GM12878 (cell line): ENCODE measurements around the gene SLAMF1. TPM values are rescaled to one million over a fixed set of nuclear protein-coding genes. Genes with fewer than 3 reads are reported as not detected.

Source experiments
- ATAC-seq: fragments of 200-7000 bp; cut with Tn5 transposase; 3 replicates; pipeline ENCODE4 v1.9.1; 2020; ENCODE audit warnings: mild to moderate bottlenecking, moderate library complexity
- BruUV-seq: library from RNA; stranded (reverse); fragments of 400-500 nt; replicated peaks from 2 replicates; lab custom pipeline; 2021; lab: Mats Ljungman, UMichigan
- CTCF ChIA-PET: fragments of 300-600 bp; sonication (Branson Sonifier 250); formaldehyde crosslinking; extraction: SDS; loops from one replicate; lab custom pipeline; 2021; ENCODE audit warnings: inconsistent platforms; lab: Yijun Ruan, JAX
- POLR2A ChIA-PET: fragments of 350-600 bp; formaldehyde crosslinking; extraction: SDS; loops from one replicate; lab custom pipeline; 2021; ENCODE audit warnings: inconsistent platforms; lab: Charles Lee
- RAD21 ChIA-PET: fragments of 300-600 bp; sonication (Branson Sonifier 250); formaldehyde crosslinking; loops from one replicate; lab custom pipeline; 2023; ENCODE audit warnings: antibody characterized with exemption; ENCODE audit not compliant: unreplicated experiment; lab: Charles Lee
- SMC1A ChIA-PET: fragments of 300-600 bp; sonication (Branson Sonifier 250); formaldehyde crosslinking; loops from one replicate; lab custom pipeline; 2023; ENCODE audit not compliant: unreplicated experiment, uncharacterized antibody; lab: Charles Lee
- DNase-seq: peaks from one replicate; pipeline ENCODE4 v3.0.0-alpha.2; 2011; ENCODE audit warnings: low read depth, low spot score
- FAIRE-seq: peaks from 3 replicates; lab custom pipeline; 2011; peaks lifted over from hg19 to GRCh38; lab: Jason Lieb, UNC
- H2AFZ ChIP-seq: 2 replicates; pipeline ENCODE4 v1.6.0; 2011; ENCODE audit warnings: low read depth, low read length, control low read depth; ENCODE audit not compliant: control insufficient read depth
- H3K27ac ChIP-seq: 2 replicates; pipeline ENCODE4 v1.5.1; 2011; ENCODE audit warnings: control low read depth; ENCODE audit not compliant: control insufficient read depth, insufficient read depth
- H3K27me3 ChIP-seq, 2 experiments: replicated peaks in 1 of 2; 2 replicates each; pipeline versions ENCODE4 v1.6.0 to v1.6.1; 2011; ENCODE audit warnings: low read length in 1 of 2; ENCODE audit not compliant: control insufficient read depth in 2 of 2, insufficient read depth in 2 of 2
- H3K36me3 ChIP-seq, 2 experiments: 2 replicates each; pipeline ENCODE4 v1.5.1; 2011; ENCODE audit warnings: low read length in 1 of 2; ENCODE audit not compliant: control insufficient read depth in 2 of 2, insufficient read depth in 2 of 2
- H3K4me1 ChIP-seq: 2 replicates; pipeline ENCODE4 v1.6.1; 2011; ENCODE audit warnings: mild to moderate bottlenecking, low read length, moderate library complexity, mixed read lengths; ENCODE audit not compliant: control insufficient read depth, insufficient read depth
- H3K4me2 ChIP-seq: 2 replicates; pipeline ENCODE4 v1.6.0; 2011; ENCODE audit warnings: control low read depth; ENCODE audit not compliant: control insufficient read depth, insufficient read depth
- H3K4me3 ChIP-seq: fragments of 200-600 bp; sonication (generic); 2 replicates; pipeline ENCODE4 v1.5.1; 2016
- H3K79me2 ChIP-seq: 2 replicates; pipeline ENCODE4 v1.6.0; 2011; ENCODE audit warnings: low read length; ENCODE audit not compliant: control insufficient read depth, insufficient read depth
- H3K9ac ChIP-seq: 2 replicates; pipeline ENCODE4 v1.8.0; 2011; ENCODE audit warnings: low read length, control low read depth, mixed read lengths; ENCODE audit not compliant: control insufficient read depth, insufficient read depth
- H3K9me3 ChIP-seq: replicated peaks from 3 replicates; pipeline ENCODE4 v1.5.1; 2011; ENCODE audit warnings: mild to moderate bottlenecking, low read length; ENCODE audit not compliant: control insufficient read depth, insufficient read depth
- H4K20me1 ChIP-seq: 2 replicates; pipeline ENCODE4 v1.6.0; 2011; ENCODE audit not compliant: control insufficient read depth, insufficient read depth
- ATF2 ChIP-seq: IDR thresholded peaks from 2 replicates; pipeline ENCODE4 v1.6.1; 2012; ENCODE audit warnings: low read length, inconsistent platforms
- ATF3 ChIP-seq: IDR thresholded peaks from 2 replicates; pipeline ENCODE4 v1.6.1; 2011; ENCODE audit warnings: low read depth, mild to moderate bottlenecking, low read length, moderate library complexity, borderline replicate concordance; ENCODE audit errors: extremely low read depth
- BACH1 ChIP-seq: fragments of 450-650 bp; IDR thresholded peaks from 2 replicates; pipeline ENCODE4 v1.6.1; 2017; ENCODE audit warnings: mild to moderate bottlenecking, borderline replicate concordance
- BRCA1 ChIP-seq: IDR thresholded peaks from 2 replicates; pipeline ENCODE4 v1.6.1; 2011; ENCODE audit warnings: low read depth, low read length, improper control_type of control experiment
- CREB1 ChIP-seq: IDR thresholded peaks from 2 replicates; pipeline ENCODE4 v1.6.1; 2012; ENCODE audit warnings: low read depth, mild to moderate bottlenecking, inconsistent platforms
- HDAC6 ChIP-seq: fragments of 200-600 bp; sonication (generic); IDR thresholded peaks from one replicate; pipeline ENCODE4 v1.8.0; 2017; ENCODE audit warnings: antibody characterized with exemption; ENCODE audit not compliant: unreplicated experiment
- JUND ChIP-seq: IDR thresholded peaks from 2 replicates; pipeline ENCODE4 v1.6.1; 2012; ENCODE audit warnings: low read depth, mild to moderate bottlenecking, low read length, improper control_type of control experiment, moderate library complexity
- NR2F1 ChIP-seq: fragments of 450-650 bp; conservative IDR thresholded peaks from 2 replicates; pipeline ENCODE4 v1.6.1; 2017; ENCODE audit warnings: mild to moderate bottlenecking
- PML ChIP-seq: IDR thresholded peaks from 2 replicates; pipeline ENCODE4 v1.6.1; 2012; ENCODE audit warnings: low read length, inconsistent platforms
- POLR2AphosphoS2 ChIP-seq: IDR thresholded peaks from 2 replicates; pipeline ENCODE4 v1.6.1; 2011; ENCODE audit warnings: low read depth, mild to moderate bottlenecking, low read length, improper control_type of control experiment, moderate library complexity
- POLR2AphosphoS5 ChIP-seq: IDR thresholded peaks from 2 replicates; pipeline ENCODE4 v1.6.1; 2011; ENCODE audit warnings: mild to moderate bottlenecking, low read length, inconsistent platforms
- RFX5 ChIP-seq: IDR thresholded peaks from 2 replicates; pipeline ENCODE4 v1.6.1; 2011; ENCODE audit warnings: low read depth, low read length, improper control_type of control experiment
- RUNX3 ChIP-seq: IDR thresholded peaks from 2 replicates; pipeline ENCODE4 v1.6.1; 2012; ENCODE audit warnings: low read length, inconsistent platforms
- STAT3 ChIP-seq: IDR thresholded peaks from 2 replicates; pipeline ENCODE4 v1.6.1; 2011; ENCODE audit warnings: low read depth, low read length, improper control_type of control experiment
- TCF3 ChIP-seq: IDR thresholded peaks from 2 replicates; pipeline ENCODE4 v1.6.1; 2012; ENCODE audit warnings: low read depth, mild to moderate bottlenecking, low read length, borderline replicate concordance; ENCODE audit not compliant: insufficient read depth
- ZBTB4 ChIP-seq: fragments of 450-650 bp; formaldehyde crosslinking; IDR thresholded peaks from 2 replicates; pipeline ENCODE4 v1.4.0; 2022; ENCODE audit warnings: mild to moderate bottlenecking, moderate library complexity
- WGBS: methylation state at CpG from one replicate; pipeline ENCODE4 v1.1.6; 2016; ENCODE audit warnings: low lambda C conversion rate; ENCODE audit not compliant: insufficient replicate concordance, insufficient coverage; ENCODE audit errors: missing lambda C conversion rate; 5-methylcytosine and 5-hydroxymethylcytosine counted together
- in situ Hi-C: fragments of 300-500 bp; cut with MboI; formaldehyde crosslinking; loops from 9 replicates; pipeline ENCODE4 v1.14.3; 2018; ENCODE audit warnings: mixed read lengths
- intact Hi-C: fragments of 100-400 bp; cut with micrococcal nuclease; formaldehyde crosslinking; loops from one replicate; pipeline ENCODE4 v1.14.2; 2022; ENCODE audit not compliant: unreplicated experiment
- polyA plus RNA-seq, 11 experiments: library from polyadenylated mRNA; depleted of rRNA in 4 of 11; unstranded in 6 of 11; stranded (reverse) in 5 of 11; fragments of >200 nt; fragmentation: Nextera tagmentation in 4 of 11; fragmentation: Illumina TruSeq in 1 of 11; extraction: Ambion mirVana in 4 of 11; extraction: Trizol in 1 of 11; gene quantifications; 1 replicate in 1 of 11; 2 replicates in 10 of 11; pipeline versions ENCODE4 v1.2.1 to v1.2.3, GENCODE V29; 2011 to 2016; ENCODE audit warnings: inconsistent platforms in 2 of 11, missing spikeins in 2 of 11, low read depth in 1 of 11
- total RNA-seq, 4 experiments: library from RNA; depleted of rRNA in 3 of 4; stranded (reverse); fragments of >200 nt in 3 of 4; fragmentation: Illumina TruSeq in 1 of 4; extraction: Trizol in 1 of 4; gene quantifications; 2 replicates each; pipeline versions ENCODE4 v1.2.1 to v1.2.3, GENCODE V29; 2013 to 2021

Gene SLAMF1
- total and polyA plus RNA-seq, 10 of the 15 experiments (the other 5 are each of a cell fraction or from before 2014, with no cell fraction given) = 87.3 to 260 (median 131) TPM

GRCh38 chr1:160641323-160642280 lies 5.2 kb downstream of the SLAMF1 start (continued):
- TF ChIP-seq BRCA1 (no peak), RFX5 (no peak), ATF3 (no peak), TCF3 (no peak), STAT3 (0 out of 2 replicates have a peak, but pooled peaks have one; percentile 22), HDAC6 (no peak)

- H3K9me3 ChIP-seq = no peaks in the 10 kb centered on the region
- H3K9ac ChIP-seq = peak overlapping the region; percentile 99
- H3K4me2 ChIP-seq = peak overlapping the region; percentile 96
- intact Hi-C loops (no loop called here), in situ Hi-C loops (no loop called here)
- H3K36me3 ChIP-seq = peaks cover 11 to 42% of the 10 kb centered on the region in 2 experiments
- ChIA-PET POLR2A (interaction anchor here (0.7 to 2.2 kb wide), 13 partner anchors 10 to 92 kb away, joined by 3 to 13 read pairs (median 4); partner anchors contain the start of gene CD48), SMC1A (interaction anchor here (0.6 to 2.5 kb wide), 19 partner anchors 8 to 210 kb away, joined by 3 to 51 read pairs (median 4); no protein-coding TSS in a partner anchor), CTCF (interaction anchor here (0.7 to 2.2 kb wide), 11 partner anchors 8 to 236 kb away, joined by 3 to 8 read pairs (median 5); no protein-coding TSS in a partner anchor), RAD21 (interaction anchor here (1.0 to 2.5 kb wide), 14 partner anchors 8 to 428 kb away, joined by 3 to 39 read pairs (median 8); partner anchors contain the start of gene CD48)
- peak overlapping the region; percentile 95 for H3K27ac ChIP-seq
- H3K4me1 ChIP-seq = peaks cover 45% of the 10 kb centered on the region
- BruUV-seq = no TSS peak
- 2% methylated on average over 2 of the region's 2 CpGs for WGBS
- ATAC-seq = peak; percentile 3
- no peaks in the 10 kb centered on the region for H4K20me1 ChIP-seq
- H3K79me2 ChIP-seq = peaks cover 96% of the 10 kb centered on the region
- H3K27me3 ChIP-seq = no peaks in the 10 kb centered on the region
- no peak overlapping the region for H2AFZ ChIP-seq
- no peak for FAIRE-seq
- DNase-seq = no peak
- H3K4me3 ChIP-seq = peak overlapping the region; percentile 95
- TF ChIP-seq NR2F1 (no peak), ZBTB4 (CRISPR knock-in tag) (no peak), BACH1 (peak; percentile 26; the same call in 1 of the 2 replicates), POLR2AphosphoS5 (peak; percentile 7; the same call in 1 of the 2 replicates), RUNX3 (peak; percentile 62; the same call in 1 of the 2 replicates), ATF2 (no peak; the same call in 1 of the 2 replicates), PML (peak; percentile 35), POLR2AphosphoS2 (peak; percentile 83; the same call in 1 of the 2 replicates), JUND (no peak), CREB1 (peak; percentile 28; the same call in 1 of the 2 replicates)
Observed at GRCh38 chr1:160640359-160641123, 6.3 kb downstream of the SLAMF1 start.
